Fibroblast of lung (primary cell): Measurements from ENCODE around the gene GPN3.

Experiments
- EZH2 ChIP-seq: IDR thresholded peaks from 2 replicates; pipeline ENCODE4 v1.5.1; 2012; ENCODE audit warnings: low read length, control low read depth, mild to moderate bottlenecking; ENCODE audit errors: missing control alignments
- TF ChIP-seq, protein P1 (sequence below), 2 donors: IDR thresholded peaks in 1 of 2; conservative IDR thresholded peaks in 1 of 2; 1 replicate in 1 of 2; 2 replicates in 1 of 2; pipeline ENCODE4 v1.5.1; 2011 to 2012; ENCODE audit warnings: low read length in 2 of 2, control low read depth in 1 of 2, inconsistent platforms in 1 of 2, low read depth in 1 of 2, mild to moderate bottlenecking in 1 of 2

DNA sequence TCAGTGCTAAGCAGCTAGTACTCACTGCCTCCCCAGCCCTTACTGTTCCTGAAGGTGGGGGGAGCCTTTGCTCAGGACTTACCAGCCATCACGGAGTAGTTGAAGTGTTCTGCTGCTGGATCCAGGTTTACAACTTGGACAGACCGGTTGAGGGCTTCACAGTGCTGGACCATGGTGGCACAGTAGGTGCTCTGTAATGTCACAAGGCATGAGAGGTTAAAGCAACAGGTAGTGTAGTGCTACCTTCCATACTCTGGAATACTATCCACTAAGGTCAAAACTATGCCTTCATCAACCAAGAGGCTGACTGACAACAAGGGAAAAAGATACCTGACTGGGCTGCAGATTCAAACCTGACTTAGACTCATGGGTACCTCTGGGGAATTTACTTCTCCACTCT, 3.0 kb downstream of the GPN3 start:
- TF ChIP-seq, protein P1, sequence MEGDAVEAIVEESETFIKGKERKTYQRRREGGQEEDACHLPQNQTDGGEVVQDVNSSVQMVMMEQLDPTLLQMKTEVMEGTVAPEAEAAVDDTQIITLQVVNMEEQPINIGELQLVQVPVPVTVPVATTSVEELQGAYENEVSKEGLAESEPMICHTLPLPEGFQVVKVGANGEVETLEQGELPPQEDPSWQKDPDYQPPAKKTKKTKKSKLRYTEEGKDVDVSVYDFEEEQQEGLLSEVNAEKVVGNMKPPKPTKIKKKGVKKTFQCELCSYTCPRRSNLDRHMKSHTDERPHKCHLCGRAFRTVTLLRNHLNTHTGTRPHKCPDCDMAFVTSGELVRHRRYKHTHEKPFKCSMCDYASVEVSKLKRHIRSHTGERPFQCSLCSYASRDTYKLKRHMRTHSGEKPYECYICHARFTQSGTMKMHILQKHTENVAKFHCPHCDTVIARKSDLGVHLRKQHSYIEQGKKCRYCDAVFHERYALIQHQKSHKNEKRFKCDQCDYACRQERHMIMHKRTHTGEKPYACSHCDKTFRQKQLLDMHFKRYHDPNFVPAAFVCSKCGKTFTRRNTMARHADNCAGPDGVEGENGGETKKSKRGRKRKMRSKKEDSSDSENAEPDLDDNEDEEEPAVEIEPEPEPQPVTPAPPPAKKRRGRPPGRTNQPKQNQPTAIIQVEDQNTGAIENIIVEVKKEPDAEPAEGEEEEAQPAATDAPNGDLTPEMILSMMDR (conservative IDR thresholded peaks at IDR 0.05 in 1 of 2, IDR thresholded peaks at IDR 0.05 in 1 of 2; ENCODE audit: low read depth in 1 of 2, low read length in 2 of 2) = no peak
- TF ChIP-seq EZH2 = no peak
